ENCODE results near the gene KLHL26. TPM values are rescaled to one million over a fixed set of nuclear protein-coding genes. Genes with fewer than 3 reads are reported as not detected.
A peak's percentile ranks its signal among the peaks of the same experiment; 100 is the strongest.

Gene KLHL26, protein sequence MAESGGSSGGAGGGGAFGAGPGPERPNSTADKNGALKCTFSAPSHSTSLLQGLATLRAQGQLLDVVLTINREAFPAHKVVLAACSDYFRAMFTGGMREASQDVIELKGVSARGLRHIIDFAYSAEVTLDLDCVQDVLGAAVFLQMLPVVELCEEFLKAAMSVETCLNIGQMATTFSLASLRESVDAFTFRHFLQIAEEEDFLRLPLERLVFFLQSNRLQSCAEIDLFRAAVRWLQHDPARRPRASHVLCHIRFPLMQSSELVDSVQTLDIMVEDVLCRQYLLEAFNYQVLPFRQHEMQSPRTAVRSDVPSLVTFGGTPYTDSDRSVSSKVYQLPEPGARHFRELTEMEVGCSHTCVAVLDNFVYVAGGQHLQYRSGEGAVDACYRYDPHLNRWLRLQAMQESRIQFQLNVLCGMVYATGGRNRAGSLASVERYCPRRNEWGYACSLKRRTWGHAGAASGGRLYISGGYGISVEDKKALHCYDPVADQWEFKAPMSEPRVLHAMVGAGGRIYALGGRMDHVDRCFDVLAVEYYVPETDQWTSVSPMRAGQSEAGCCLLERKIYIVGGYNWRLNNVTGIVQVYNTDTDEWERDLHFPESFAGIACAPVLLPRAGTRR
- 6.2 TPM for total RNA-seq
- long read RNA-seq, full-length matches to known transcripts: 16 of 20 reads
- long read RNA-seq, partial matches to known transcripts: 0 of 20 reads
- long read RNA-seq, other reads (novel, unspliced or antisense): 4 of 20 reads

DNA sequence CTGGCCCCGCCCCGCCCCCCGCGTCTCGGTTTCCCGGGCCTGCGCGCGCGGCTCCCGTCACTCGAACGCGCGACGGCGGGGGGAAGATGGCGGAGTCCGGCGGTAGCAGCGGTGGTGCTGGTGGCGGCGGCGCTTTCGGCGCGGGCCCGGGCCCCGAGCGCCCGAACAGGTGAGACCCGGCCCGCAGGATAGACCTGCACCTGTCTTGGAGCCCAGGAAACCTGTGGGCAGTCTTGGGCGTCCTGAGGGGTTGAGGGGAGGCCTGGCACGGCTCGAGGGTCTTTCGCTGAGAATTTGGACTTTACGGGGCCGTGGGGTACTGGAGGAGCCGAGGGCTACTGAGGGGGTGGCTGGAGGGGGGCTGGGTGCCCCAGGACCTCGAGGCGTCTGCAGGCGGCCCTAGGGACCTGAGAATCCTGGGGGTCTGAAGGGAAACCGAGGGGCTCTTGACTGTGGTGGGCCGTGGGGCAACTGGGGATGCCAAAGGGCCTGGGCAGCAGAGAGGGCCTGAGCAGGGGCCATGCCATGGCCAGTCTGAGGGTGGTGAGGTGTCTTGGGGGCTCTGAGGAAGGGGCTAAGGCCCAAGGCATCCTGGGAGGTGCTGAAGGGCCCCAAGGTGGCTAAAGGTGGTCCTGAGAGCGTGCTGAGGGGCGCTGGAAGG lies at the start of gene KLHL26:
Gene KLHL26, plus strand, starts transcription at position 60 of the 661 bp plus-strand sequence. Its CDS starts 27 bp downstream, at position 87.
- peak within 1 kb of the TSS; percentile 87 for H3K4me3 ChIP-seq
- H3K36me3 ChIP-seq: no peaks in the 10 kb centered on the region
- H3K27ac ChIP-seq (replicated peaks): peak within 1 kb of the TSS; percentile 89
- H3K9me3 ChIP-seq (replicated peaks): no peaks in the 10 kb centered on the region
- intact Hi-C loops (cut with micrococcal nuclease): no loop called here
- TF ChIP-seq, protein P1, sequence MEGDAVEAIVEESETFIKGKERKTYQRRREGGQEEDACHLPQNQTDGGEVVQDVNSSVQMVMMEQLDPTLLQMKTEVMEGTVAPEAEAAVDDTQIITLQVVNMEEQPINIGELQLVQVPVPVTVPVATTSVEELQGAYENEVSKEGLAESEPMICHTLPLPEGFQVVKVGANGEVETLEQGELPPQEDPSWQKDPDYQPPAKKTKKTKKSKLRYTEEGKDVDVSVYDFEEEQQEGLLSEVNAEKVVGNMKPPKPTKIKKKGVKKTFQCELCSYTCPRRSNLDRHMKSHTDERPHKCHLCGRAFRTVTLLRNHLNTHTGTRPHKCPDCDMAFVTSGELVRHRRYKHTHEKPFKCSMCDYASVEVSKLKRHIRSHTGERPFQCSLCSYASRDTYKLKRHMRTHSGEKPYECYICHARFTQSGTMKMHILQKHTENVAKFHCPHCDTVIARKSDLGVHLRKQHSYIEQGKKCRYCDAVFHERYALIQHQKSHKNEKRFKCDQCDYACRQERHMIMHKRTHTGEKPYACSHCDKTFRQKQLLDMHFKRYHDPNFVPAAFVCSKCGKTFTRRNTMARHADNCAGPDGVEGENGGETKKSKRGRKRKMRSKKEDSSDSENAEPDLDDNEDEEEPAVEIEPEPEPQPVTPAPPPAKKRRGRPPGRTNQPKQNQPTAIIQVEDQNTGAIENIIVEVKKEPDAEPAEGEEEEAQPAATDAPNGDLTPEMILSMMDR (IDR thresholded peaks at IDR 0.05; ENCODE audit: borderline replicate concordance): no peak
- H3K4me1 ChIP-seq: peaks cover 30% of the 10 kb centered on the region
- no peaks in the 10 kb centered on the region for H3K27me3 ChIP-seq (ENCODE audit: low read depth)
- no peak for DNase-seq

DNA sequence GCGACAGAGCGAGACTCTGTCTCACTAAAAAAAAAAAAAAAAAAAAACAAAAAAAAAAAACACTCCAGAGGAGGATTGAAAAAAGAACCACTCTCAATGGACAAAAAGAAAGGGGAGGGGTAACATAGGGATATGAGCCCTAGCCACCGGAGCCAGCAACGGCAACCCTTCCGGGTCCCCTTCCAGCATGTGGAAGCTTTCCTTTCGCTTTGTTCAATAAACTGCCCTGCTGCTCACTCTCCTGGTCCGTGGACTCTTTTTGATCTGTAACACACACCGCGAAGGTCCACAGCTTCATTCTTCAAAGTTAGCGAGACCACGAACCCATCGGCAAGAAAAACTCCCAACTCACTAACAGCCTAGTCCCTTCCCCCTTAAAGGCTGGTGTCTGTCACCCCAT lies 49.3 kb upstream of the KLHL26 start:
- intact Hi-C loops (cut with micrococcal nuclease): no loop called here
- Histone ChIP-seq H3K27me3 (ENCODE audit: low read depth) (no peaks in the 10 kb centered on the region), H3K27ac (replicated peaks) (peak overlapping the region; percentile 97), H3K9me3 (replicated peaks) (no peaks in the 10 kb centered on the region), H3K4me3 (no peak overlapping the region), H3K4me1 (peaks cover 32% of the 10 kb centered on the region), H3K36me3 (peaks cover 12% of the 10 kb centered on the region)
- DNase-seq: no peak
- TF ChIP-seq, protein P1 (IDR thresholded peaks at IDR 0.05; ENCODE audit: borderline replicate concordance): no peak

DNA sequence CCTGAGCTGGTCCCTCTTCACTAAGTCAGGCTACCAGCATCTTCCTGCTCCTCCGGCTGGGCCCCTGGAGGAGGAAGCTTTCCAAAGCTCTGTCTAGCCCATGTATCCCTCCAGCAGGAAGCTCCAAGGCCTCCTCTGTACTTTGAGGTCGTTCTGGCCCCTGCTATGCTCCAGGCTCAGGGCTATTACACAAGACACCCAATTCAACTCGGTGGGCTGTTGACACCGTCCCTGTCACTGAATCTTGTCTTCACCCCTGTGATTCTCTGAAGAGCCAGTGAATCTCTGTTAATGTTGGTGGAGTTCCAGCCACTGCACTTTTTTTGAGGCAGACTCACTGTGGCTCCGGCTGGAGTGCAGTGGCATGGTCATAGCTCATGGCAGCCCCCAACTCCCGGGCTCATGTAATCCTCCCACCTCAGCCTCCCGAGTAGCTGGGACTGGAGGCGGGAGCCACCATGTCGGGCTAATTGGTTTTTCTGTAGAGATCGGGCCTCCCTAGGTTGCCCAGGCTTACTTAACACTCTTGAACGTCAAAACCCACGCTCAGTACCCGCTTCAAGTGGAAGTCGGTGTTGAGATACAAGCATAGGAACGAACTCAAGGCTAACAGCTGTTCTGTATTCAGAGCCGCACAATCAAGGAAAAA lies 48.7 kb upstream of the KLHL26 start:
- Histone ChIP-seq H3K27ac (replicated peaks) (peak overlapping the region; percentile 97), H3K4me1 (peaks cover 32% of the 10 kb centered on the region), H3K27me3 (ENCODE audit: low read depth) (no peaks in the 10 kb centered on the region), H3K9me3 (replicated peaks) (no peaks in the 10 kb centered on the region), H3K36me3 (peaks cover 12% of the 10 kb centered on the region), H3K4me3 (peak overlapping the region; percentile 96)
- intact Hi-C loops (cut with micrococcal nuclease): no loop called here
- TF ChIP-seq, protein P1 (IDR thresholded peaks at IDR 0.05; ENCODE audit: borderline replicate concordance): no peak
- no peak for DNase-seq

DNA sequence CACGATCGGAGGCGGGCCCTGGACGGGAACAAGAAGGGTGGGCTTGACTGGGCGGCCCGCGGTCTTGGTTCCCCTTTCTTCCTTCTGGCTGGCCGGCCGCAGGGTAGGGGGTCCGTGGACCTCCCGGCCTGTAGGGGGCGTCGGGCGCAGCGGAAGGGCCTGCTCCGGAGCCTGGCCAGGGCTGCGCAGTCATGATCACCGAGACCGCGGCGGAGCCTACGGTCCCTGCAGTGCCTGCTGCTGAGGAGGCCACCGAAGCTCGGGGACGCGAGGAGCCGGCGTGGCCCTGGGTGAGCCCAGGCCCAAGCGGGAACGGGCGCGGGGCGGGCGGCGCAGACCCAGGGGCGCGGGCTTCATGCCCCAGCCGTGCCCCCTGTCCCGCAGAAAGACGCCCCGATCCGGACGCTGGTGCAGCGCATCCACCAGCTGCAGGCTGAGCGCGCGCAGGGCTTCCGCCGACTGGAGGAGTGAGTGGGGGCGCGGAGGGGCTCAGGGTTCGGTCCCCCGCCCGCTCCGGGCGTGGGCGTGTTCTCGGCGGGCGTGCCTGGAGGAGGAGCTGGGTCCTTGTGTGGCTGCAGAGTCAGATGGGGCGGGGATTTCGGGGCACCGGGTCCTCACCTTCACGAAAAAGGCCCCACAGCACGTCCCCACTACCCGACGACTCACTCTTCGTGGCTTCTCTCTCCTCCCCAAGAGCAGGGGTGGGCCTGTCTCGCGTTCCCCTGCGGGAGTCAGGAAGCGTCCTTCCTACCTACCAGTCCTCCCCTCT lies 48.0 kb upstream of the KLHL26 start, which contains the start of gene REX1BD:
Gene REX1BD, plus strand, starts transcription at position 188 of the 769 bp plus-strand sequence. Its CDS starts 4 bp downstream, at position 192.
- Histone ChIP-seq H3K27me3 (ENCODE audit: low read depth) (no peaks in the 10 kb centered on the region), H3K4me3 (peak within 1 kb of the TSS; percentile 96), H3K4me1 (peaks cover 35% of the 10 kb centered on the region), H3K27ac (replicated peaks) (peak within 1 kb of the TSS; percentile 97), H3K9me3 (replicated peaks) (no peaks in the 10 kb centered on the region), H3K36me3 (peaks cover 12% of the 10 kb centered on the region)
- DNase-seq: peak; percentile 87
- TF ChIP-seq, protein P1 (IDR thresholded peaks at IDR 0.05; ENCODE audit: borderline replicate concordance): peak; percentile 95
- intact Hi-C loops (cut with micrococcal nuclease): no loop called here
